LNCAP (cell line): ENCODE measurements around the gene ARID1B.

Experiments used
- CTCF ChIP-seq: fragments of 450-650 bp; IDR thresholded peaks from 2 replicates; pipeline ENCODE4 v1.5.1; 2017; ENCODE audit warnings: mild to moderate bottlenecking

Gene ARID1B

GRCh38 chr6:156878681-156879080 lies 101.5 kb downstream of the ARID1B start:
- TF ChIP-seq CTCF = no peak

- TF ChIP-seq CTCF = no peak
Observed at GRCh38 chr6:156879186-156879585, 102.0 kb downstream of the ARID1B start.

- TF ChIP-seq CTCF = no peak
Observed at GRCh38 chr6:156879591-156879990, 102.4 kb downstream of the ARID1B start.

GRCh38 chr6:156880913-156881312 lies 103.7 kb downstream of the ARID1B start:
- TF ChIP-seq CTCF = no peak

- TF ChIP-seq CTCF = no peak
Observed at GRCh38 chr6:156881687-156882629, 104.8 kb downstream of the ARID1B start.

GRCh38 chr6:156883497-156884252 lies 106.5 kb downstream of the ARID1B start:
- no peak for TF ChIP-seq CTCF

GRCh38 chr6:156884306-156884705 lies 107.1 kb downstream of the ARID1B start:
- no peak for TF ChIP-seq CTCF
